SK-N-SH (cell line): ENCODE results near the gene PSMD14. TPM values are rescaled to one million over a fixed set of nuclear protein-coding genes. Genes with fewer than 3 reads are reported as not detected.

Experiments used
- CTCF ChIA-PET: fragments of 300-600, 350-600 bp; formaldehyde crosslinking; extraction: SDS; loops from one replicate; lab custom pipeline; 2021; lab: Yijun Ruan, JAX
- POLR2A ChIA-PET: fragments of 350-600 bp; sonication (Branson Sonifier 250); formaldehyde crosslinking; extraction: SDS; loops from one replicate; lab custom pipeline; 2020; ENCODE audit warnings: antibody characterized with exemption, inconsistent platforms; lab: Yijun Ruan, JAX
- DNase-seq: peaks from one replicate; pipeline ENCODE4 v3.0.0; 2012
- H2AFZ ChIP-seq: fragments of 200-600 bp; sonication (generic); 2 replicates; pipeline ENCODE4 v1.8.1; 2016; ENCODE audit warnings: antibody characterized with exemption, mild to moderate bottlenecking, low read depth
- H3F3A ChIP-seq: fragments of 200-600 bp; sonication (generic); replicated peaks from 2 replicates; pipeline ENCODE3; 2016; ENCODE audit warnings: antibody characterized with exemption, mild to moderate bottlenecking; ENCODE audit not compliant: insufficient read depth
- H3K27ac ChIP-seq, 2 experiments: fragments of 200-500 bp in 1 of 2; fragments of 200-600 bp in 1 of 2; sonication (Bioruptor generic) in 1 of 2; sonication (generic), shearing (Covaris generic) in 1 of 2; 2 replicates each; pipeline versions ENCODE4 v1.5.1 to v1.6.1; 2014 to 2016; ENCODE audit warnings: low read depth in 2 of 2, inconsistent platforms in 1 of 2, low read length in 1 of 2, mild to moderate bottlenecking in 1 of 2, mixed read lengths in 1 of 2
- H3K27me3 ChIP-seq: fragments of 200-600 bp; sonication (generic), shearing (Covaris generic); 2 replicates; pipeline ENCODE4 v1.6.1; 2016; ENCODE audit warnings: mixed run types; ENCODE audit not compliant: insufficient read depth
- H3K36me3 ChIP-seq, 2 experiments: fragments of 200-500 bp in 1 of 2; fragments of 200-600 bp in 1 of 2; sonication (Bioruptor generic) in 1 of 2; sonication (generic) in 1 of 2; replicated peaks in 1 of 2; 2 replicates each; pipeline versions ENCODE3 to v1.5.1; 2014 to 2016; ENCODE audit warnings: low read length in 1 of 2, mild to moderate bottlenecking in 1 of 2; ENCODE audit not compliant: insufficient read depth in 2 of 2, control insufficient read depth in 1 of 2
- H3K4me1 ChIP-seq, 2 experiments: fragments of 200-500 bp in 1 of 2; fragments of 200-600 bp in 1 of 2; sonication (Bioruptor generic) in 1 of 2; sonication (generic), shearing (Covaris generic) in 1 of 2; 2 replicates each; pipeline versions ENCODE4 v1.5.1 to v1.6.1; 2014 to 2016; ENCODE audit warnings: low read depth in 1 of 2, low read length in 1 of 2, mixed run types in 1 of 2; ENCODE audit not compliant: insufficient read depth in 2 of 2, control insufficient read depth in 1 of 2
- H3K4me2 ChIP-seq: fragments of 200-600 bp; sonication (generic), shearing (Covaris generic); 2 replicates; pipeline ENCODE4 v1.6.1; 2017; ENCODE audit warnings: mixed run types
- H3K4me3 ChIP-seq, 2 experiments: fragments of 200-500 bp in 1 of 2; fragments of 200-600 bp in 1 of 2; sonication (Bioruptor generic) in 1 of 2; sonication (generic), shearing (Covaris generic) in 1 of 2; 2 replicates each; pipeline versions ENCODE4 v1.5.1 to v1.8.1; 2014 to 2016; ENCODE audit warnings: low read depth in 2 of 2, inconsistent platforms in 1 of 2, low read length in 1 of 2, mild to moderate bottlenecking in 1 of 2, mixed read lengths in 1 of 2, moderate library complexity in 1 of 2
- H3K79me2 ChIP-seq: fragments of 200-600 bp; sonication (generic); 2 replicates; pipeline ENCODE4 v1.8.1; 2017; ENCODE audit warnings: mild to moderate bottlenecking; ENCODE audit not compliant: insufficient read depth
- H3K9ac ChIP-seq: fragments of 200-600 bp; sonication (generic); 2 replicates; pipeline ENCODE4 v1.6.1; 2017; ENCODE audit warnings: mixed run types
- H3K9me2 ChIP-seq: fragments of 200-600 bp; sonication (generic); 2 replicates; pipeline ENCODE4 v1.6.1; 2017; ENCODE audit warnings: mixed run types
- H3K9me3 ChIP-seq: fragments of 200-600 bp; sonication (generic); 2 replicates; pipeline ENCODE4 v1.6.1; 2017; ENCODE audit warnings: mixed run types, mild to moderate bottlenecking, moderate library complexity
- H4K20me1 ChIP-seq: fragments of 200-600 bp; sonication (generic); 2 replicates; pipeline ENCODE4 v1.6.1; 2017; ENCODE audit warnings: mild to moderate bottlenecking, mixed run types; ENCODE audit not compliant: insufficient read depth
- CHD2 ChIP-seq: fragments of 150-350 bp; IDR thresholded peaks from 2 replicates; pipeline ENCODE4 v1.6.1; 2018; ENCODE audit warnings: low read length; ENCODE audit not compliant: partially characterized antibody
- ELF1 ChIP-seq: IDR thresholded peaks from 2 replicates; pipeline ENCODE4 v1.4.0; 2012
- EP300 ChIP-seq, 2 experiments: IDR thresholded peaks; 2 replicates each; pipeline versions ENCODE4 v1.4.0 to v1.6.1; 2012; ENCODE audit warnings: borderline replicate concordance in 1 of 2, low read depth in 1 of 2, low read length in 1 of 2
- FOXJ3 ChIP-seq: sonication (generic); formaldehyde crosslinking; IDR thresholded peaks from 2 replicates; pipeline ENCODE4 v1.5.1; 2020; ENCODE audit warnings: mild to moderate bottlenecking, missing genetic modification reagents
- FOXM1 ChIP-seq: IDR thresholded peaks from 2 replicates; pipeline ENCODE4 v1.4.0; 2012; ENCODE audit warnings: low read depth, mild to moderate bottlenecking
- GABPA ChIP-seq: IDR thresholded peaks from 2 replicates; pipeline ENCODE4 v1.4.0; 2012; ENCODE audit warnings: low read depth, mild to moderate bottlenecking
- JUND ChIP-seq: IDR thresholded peaks from 2 replicates; pipeline ENCODE4 v1.4.0; 2012
- MEF2A ChIP-seq: IDR thresholded peaks from 2 replicates; pipeline ENCODE4 v1.4.0; 2012; ENCODE audit warnings: low read depth, borderline replicate concordance
- NFIC ChIP-seq: IDR thresholded peaks from 2 replicates; pipeline ENCODE4 v1.4.0; 2012; ENCODE audit warnings: borderline replicate concordance
- POLR2AphosphoS5 ChIP-seq: IDR thresholded peaks from 2 replicates; pipeline ENCODE4 v1.6.1; 2012; ENCODE audit warnings: low read depth, low read length
- RFX5 ChIP-seq: IDR thresholded peaks from 2 replicates; pipeline ENCODE4 v1.6.1; 2012; ENCODE audit warnings: mild to moderate bottlenecking, improper control_type of control experiment, low read length
- SIN3A ChIP-seq: IDR thresholded peaks from 2 replicates; pipeline ENCODE4 v1.6.1; 2012; ENCODE audit warnings: low read depth, mild to moderate bottlenecking, low read length, moderate library complexity, borderline replicate concordance
- TEAD4 ChIP-seq: IDR thresholded peaks from 2 replicates; pipeline ENCODE4 v1.4.0; 2012; ENCODE audit warnings: mild to moderate bottlenecking, borderline replicate concordance; ENCODE audit not compliant: insufficient read depth
- YY1 ChIP-seq: IDR thresholded peaks from 2 replicates; pipeline ENCODE4 v1.4.0; 2012; ENCODE audit warnings: low read depth, mild to moderate bottlenecking
- WGBS: methylation state at CpG from one replicate; pipeline ENCODE4 v1.1.6; 2017; ENCODE audit warnings: low lambda C conversion rate; 5-methylcytosine and 5-hydroxymethylcytosine counted together
- polyA plus RNA-seq, 3 experiments: library from polyadenylated mRNA; depleted of rRNA; stranded (reverse); fragments of >200 nt; gene quantifications; 2 replicates each; pipeline ENCODE4 v1.2.3, GENCODE V29; 2012
- TF ChIP-seq, protein P1 (sequence below): fragments of 150-350 bp; IDR thresholded peaks from 2 replicates; pipeline ENCODE4 v1.6.1; 2017; ENCODE audit warnings: antibody characterized with exemption, low read length, low read depth, borderline replicate concordance
- TF ChIP-seq, protein P2 (sequence below): fragments of 150-350 bp; IDR thresholded peaks from 2 replicates; pipeline ENCODE4 v1.6.1; 2016; ENCODE audit warnings: mild to moderate bottlenecking, low read depth, low read length
- TF ChIP-seq, protein P3 (sequence below): IDR thresholded peaks from 2 replicates; pipeline ENCODE4 v1.4.0; 2012; ENCODE audit warnings: low read depth, borderline replicate concordance
- TF ChIP-seq, protein P4 (sequence below): IDR thresholded peaks from 2 replicates; pipeline ENCODE4; 2012
- TF ChIP-seq, protein P5 (sequence below): IDR thresholded peaks from 2 replicates; pipeline ENCODE4 v1.4.0; 2012; ENCODE audit warnings: low read depth, borderline replicate concordance

PSMD14 gene
- polyA plus RNA-seq, 1 of the 3 experiments (the other 2 are of a cell fraction), result 50.4 TPM

DNA sequence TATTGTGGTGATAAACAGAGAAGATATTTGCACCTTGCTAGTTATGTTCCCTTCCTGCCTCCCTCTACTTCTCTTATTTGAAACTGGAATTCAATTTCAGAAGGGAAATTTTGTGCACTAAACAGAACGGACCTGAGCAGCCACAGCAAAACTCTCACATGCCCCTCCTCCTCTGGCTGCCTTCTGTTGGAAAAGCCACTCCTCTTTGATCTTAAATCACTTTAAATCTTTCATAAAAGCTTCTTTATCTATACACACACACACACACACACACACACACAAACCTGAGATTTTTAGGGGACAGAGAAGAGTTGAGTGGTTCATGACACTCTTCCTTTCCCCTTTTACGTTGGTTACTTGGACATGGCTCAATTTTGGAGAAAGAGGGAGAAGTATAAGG is 113.5 kb downstream of the PSMD14 start (continued):
- TF ChIP-seq CHD2 (no peak), RFX5 (no peak)

DNA sequence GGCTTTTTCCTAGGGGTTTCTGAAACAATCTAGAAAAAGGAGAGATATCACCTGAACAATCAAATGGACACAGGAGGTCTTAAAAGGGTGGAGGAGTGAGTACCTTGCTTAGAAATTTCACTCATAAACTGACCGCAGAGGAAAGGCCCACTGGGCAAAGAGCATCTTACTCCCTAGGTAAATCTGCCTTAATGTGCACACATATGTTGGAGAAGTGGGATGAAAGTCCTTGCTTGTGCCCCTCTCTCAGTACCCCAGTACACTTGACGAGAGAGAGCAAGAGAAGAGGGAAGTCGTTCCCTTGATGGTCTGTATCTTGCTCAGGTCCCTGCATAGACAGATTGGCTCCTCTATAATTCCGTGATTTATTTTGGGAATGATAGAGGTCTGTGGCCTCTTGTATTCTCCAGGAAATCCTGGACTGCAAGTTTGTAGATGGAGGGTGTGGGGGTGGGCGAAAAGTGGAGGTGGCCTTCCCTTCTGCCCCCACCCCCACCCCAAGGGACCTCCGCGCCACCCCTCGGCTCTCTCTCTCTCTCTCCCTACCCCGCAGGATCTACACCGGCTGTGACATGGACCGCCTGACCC is 114.7 kb downstream of the PSMD14 start:
- Histone ChIP-seq H3K27ac (no peak overlapping the region), H3K9me2 (no peaks in the 10 kb centered on the region), H3K79me2 (no peaks in the 10 kb centered on the region), H3K4me2 (no peak overlapping the region), H3K36me3 (no peaks in the 10 kb centered on the region), H3K9me3 (no peaks in the 10 kb centered on the region), H3K9ac (no peak overlapping the region), H3K4me3 (no peak overlapping the region; a peak in 1 of 4 replicates), H2AFZ (no peak overlapping the region), H3F3A (no peaks in the 10 kb centered on the region), H4K20me1 (no peaks in the 10 kb centered on the region), H3K4me1 (peaks cover 0 to 13% of the 10 kb centered on the region in 2 experiments; a peak in 1 of 4 replicates), H3K27me3 (peaks cover 67% of the 10 kb centered on the region)
- POLR2A ChIA-PET, result no interaction called here
- no peak for TF ChIP-seq FOXM1
- TF ChIP-seq TEAD4, result no peak
- TF ChIP-seq POLR2AphosphoS5, result no peak
- no peak for TF ChIP-seq JUND
- no peak for TF ChIP-seq FOXJ3 (CRISPR knock-in tag)
- TF ChIP-seq SIN3A, result no peak
- TF ChIP-seq, protein P1, sequence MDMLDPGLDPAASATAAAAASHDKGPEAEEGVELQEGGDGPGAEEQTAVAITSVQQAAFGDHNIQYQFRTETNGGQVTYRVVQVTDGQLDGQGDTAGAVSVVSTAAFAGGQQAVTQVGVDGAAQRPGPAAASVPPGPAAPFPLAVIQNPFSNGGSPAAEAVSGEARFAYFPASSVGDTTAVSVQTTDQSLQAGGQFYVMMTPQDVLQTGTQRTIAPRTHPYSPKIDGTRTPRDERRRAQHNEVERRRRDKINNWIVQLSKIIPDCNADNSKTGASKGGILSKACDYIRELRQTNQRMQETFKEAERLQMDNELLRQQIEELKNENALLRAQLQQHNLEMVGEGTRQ, result no peak
- no peak for TF ChIP-seq EP300 (IDR thresholded peaks at IDR 0.05; ENCODE audit: borderline replicate concordance in 1 of 2, low read depth in 1 of 2, low read length in 1 of 2)
- TF ChIP-seq, protein P2, sequence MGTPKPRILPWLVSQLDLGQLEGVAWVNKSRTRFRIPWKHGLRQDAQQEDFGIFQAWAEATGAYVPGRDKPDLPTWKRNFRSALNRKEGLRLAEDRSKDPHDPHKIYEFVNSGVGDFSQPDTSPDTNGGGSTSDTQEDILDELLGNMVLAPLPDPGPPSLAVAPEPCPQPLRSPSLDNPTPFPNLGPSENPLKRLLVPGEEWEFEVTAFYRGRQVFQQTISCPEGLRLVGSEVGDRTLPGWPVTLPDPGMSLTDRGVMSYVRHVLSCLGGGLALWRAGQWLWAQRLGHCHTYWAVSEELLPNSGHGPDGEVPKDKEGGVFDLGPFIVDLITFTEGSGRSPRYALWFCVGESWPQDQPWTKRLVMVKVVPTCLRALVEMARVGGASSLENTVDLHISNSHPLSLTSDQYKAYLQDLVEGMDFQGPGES, result no peak
- TF ChIP-seq, protein P3, sequence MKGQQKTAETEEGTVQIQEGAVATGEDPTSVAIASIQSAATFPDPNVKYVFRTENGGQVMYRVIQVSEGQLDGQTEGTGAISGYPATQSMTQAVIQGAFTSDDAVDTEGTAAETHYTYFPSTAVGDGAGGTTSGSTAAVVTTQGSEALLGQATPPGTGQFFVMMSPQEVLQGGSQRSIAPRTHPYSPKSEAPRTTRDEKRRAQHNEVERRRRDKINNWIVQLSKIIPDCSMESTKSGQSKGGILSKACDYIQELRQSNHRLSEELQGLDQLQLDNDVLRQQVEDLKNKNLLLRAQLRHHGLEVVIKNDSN, result no peak
- no peak for TF ChIP-seq YY1
- TF ChIP-seq, protein P4, sequence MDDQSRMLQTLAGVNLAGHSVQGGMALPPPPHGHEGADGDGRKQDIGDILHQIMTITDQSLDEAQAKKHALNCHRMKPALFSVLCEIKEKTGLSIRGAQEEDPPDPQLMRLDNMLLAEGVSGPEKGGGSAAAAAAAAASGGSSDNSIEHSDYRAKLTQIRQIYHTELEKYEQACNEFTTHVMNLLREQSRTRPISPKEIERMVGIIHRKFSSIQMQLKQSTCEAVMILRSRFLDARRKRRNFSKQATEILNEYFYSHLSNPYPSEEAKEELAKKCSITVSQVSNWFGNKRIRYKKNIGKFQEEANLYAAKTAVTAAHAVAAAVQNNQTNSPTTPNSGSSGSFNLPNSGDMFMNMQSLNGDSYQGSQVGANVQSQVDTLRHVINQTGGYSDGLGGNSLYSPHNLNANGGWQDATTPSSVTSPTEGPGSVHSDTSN, result no peak
- TF ChIP-seq GABPA, result no peak
- TF ChIP-seq MEF2A, result no peak
- no peak for TF ChIP-seq NFIC
- TF ChIP-seq, protein P5, sequence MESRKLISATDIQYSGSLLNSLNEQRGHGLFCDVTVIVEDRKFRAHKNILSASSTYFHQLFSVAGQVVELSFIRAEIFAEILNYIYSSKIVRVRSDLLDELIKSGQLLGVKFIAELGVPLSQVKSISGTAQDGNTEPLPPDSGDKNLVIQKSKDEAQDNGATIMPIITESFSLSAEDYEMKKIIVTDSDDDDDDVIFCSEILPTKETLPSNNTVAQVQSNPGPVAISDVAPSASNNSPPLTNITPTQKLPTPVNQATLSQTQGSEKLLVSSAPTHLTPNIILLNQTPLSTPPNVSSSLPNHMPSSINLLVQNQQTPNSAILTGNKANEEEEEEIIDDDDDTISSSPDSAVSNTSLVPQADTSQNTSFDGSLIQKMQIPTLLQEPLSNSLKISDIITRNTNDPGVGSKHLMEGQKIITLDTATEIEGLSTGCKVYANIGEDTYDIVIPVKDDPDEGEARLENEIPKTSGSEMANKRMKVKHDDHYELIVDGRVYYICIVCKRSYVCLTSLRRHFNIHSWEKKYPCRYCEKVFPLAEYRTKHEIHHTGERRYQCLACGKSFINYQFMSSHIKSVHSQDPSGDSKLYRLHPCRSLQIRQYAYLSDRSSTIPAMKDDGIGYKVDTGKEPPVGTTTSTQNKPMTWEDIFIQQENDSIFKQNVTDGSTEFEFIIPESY, result no peak
- no peak for TF ChIP-seq ELF1
- no peak for DNase-seq
- CTCF ChIA-PET, result no interaction called here
- WGBS, result 84% methylated on average over 11 of the region's 11 CpGs
